Measurements from ENCODE around the gene B3GNT7.
A peak's percentile ranks its signal among the peaks of the same experiment; 100 is the strongest.

The B3GNT7 gene

DNA sequence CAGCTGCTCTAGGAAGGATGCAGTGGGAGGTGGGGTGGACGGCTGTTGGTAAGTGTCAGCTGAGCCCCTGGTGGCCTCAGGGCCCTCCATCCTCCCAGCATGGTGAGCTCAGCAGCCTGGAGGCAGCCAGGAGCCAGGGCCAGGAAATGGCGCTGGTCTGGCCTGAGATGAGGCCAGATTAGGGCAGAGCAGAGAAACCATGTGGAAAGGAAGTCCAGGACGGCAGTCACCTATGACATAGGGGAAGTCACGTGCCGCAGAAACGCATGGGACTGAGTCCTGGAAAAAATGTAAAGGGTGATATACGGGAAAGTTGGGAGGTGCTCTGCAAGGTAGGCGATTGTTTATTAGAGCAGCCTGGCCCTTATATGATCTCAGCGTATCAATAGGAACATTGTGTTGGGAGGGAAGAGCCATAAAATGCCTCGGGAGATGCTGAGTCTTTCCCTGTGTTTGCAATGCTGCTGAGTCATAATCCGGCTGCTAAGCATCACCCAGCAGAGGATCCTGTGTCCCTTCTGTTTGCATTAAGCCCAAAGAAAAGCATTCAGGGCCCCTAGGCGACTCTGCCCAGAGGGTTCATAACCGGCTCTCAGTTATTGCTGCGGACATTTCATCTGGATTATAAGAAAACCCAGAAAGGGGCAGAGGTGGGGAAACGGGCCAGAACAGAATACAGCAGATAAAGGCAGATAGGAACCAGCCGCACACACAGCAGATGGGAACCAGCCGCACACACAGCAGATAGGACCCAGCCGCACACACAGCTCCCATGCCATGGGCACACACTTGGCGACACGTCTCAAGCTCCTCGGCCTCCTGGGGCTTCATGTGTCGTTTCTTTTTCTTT lies 30.3 kb upstream of the B3GNT7 start:
- H3K27ac ChIP-seq (ENCODE audit: extremely low read depth, low read depth, low read length) = peak overlapping the region; percentile 25; the same call in 1 of the 2 replicates
- H3K36me3 ChIP-seq (ENCODE audit: control insufficient read depth in 2 of 2, insufficient read depth in 1 of 2, low read length in 2 of 2) = peaks cover 0 to 3% of the 10 kb centered on the region in 2 experiments; a peak in 1 of 3 replicates
- no peak overlapping the region for H3K4me3 ChIP-seq (ENCODE audit: low read depth, low read length)
- ChIA-PET CTCF (interaction anchor here (0.6 to 0.7 kb wide), 3 partner anchors 36 to 183 kb away, joined by 3 read pairs; no protein-coding TSS in a partner anchor), POLR2A (no interaction called here)
- 0 out of 2 replicates have a peak, but pooled peaks cover 3% of the 10 kb centered on the region for H3K4me1 ChIP-seq (ENCODE audit: control insufficient read depth, insufficient read depth, low read length)
- H3K9me3 ChIP-seq (ENCODE audit: control insufficient read depth, insufficient read depth, low read depth, low read length) = no peaks in the 10 kb centered on the region
- TF ChIP-seq ZNF132 (tag by site-specific recombination; IDR thresholded peaks at IDR 0.05; ENCODE audit: borderline replicate concordance) = no peak
- TF ChIP-seq, protein P1, sequence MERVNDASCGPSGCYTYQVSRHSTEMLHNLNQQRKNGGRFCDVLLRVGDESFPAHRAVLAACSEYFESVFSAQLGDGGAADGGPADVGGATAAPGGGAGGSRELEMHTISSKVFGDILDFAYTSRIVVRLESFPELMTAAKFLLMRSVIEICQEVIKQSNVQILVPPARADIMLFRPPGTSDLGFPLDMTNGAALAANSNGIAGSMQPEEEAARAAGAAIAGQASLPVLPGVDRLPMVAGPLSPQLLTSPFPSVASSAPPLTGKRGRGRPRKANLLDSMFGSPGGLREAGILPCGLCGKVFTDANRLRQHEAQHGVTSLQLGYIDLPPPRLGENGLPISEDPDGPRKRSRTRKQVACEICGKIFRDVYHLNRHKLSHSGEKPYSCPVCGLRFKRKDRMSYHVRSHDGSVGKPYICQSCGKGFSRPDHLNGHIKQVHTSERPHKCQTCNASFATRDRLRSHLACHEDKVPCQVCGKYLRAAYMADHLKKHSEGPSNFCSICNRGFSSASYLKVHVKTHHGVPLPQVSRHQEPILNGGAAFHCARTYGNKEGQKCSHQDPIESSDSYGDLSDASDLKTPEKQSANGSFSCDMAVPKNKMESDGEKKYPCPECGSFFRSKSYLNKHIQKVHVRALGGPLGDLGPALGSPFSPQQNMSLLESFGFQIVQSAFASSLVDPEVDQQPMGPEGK (tag by site-specific recombination; IDR thresholded peaks at IDR 0.05) = no peak
- no peak for TF ChIP-seq ZNF169 (tag by site-specific recombination; IDR thresholded peaks at IDR 0.05)
- TF ChIP-seq ZBTB8A (tag by site-specific recombination; IDR thresholded peaks at IDR 0.05) = peak; percentile 64
- TF ChIP-seq ZBTB21 (tag by site-specific recombination; IDR thresholded peaks at IDR 0.05) = peak; percentile 20; the same call in 1 of the 2 replicates
- TF ChIP-seq, protein P2, sequence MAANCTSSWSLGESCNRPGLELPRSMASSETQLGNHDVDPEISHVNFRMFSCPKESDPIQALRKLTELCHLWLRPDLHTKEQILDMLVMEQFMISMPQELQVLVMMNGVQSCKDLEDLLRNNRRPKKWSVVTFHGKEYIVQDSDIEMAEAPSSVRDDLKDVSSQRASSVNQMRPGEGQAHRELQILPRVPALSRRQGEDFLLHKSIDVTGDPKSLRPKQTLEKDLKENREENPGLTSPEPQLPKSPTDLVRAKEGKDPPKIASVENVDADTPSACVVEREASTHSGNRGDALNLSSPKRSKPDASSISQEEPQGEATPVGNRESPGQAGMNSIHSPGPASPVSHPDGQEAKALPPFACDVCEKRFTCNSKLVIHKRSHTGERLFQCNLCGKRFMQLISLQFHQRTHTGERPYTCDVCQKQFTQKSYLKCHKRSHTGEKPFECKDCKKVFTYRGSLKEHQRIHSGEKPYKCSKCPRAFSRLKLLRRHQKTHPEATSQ (tag by site-specific recombination; IDR thresholded peaks at IDR 0.05) = no peak
- no peak for TF ChIP-seq ZNF223 (tag by site-specific recombination; IDR thresholded peaks at IDR 0.05)
- TF ChIP-seq ZSCAN16 (tag by site-specific recombination; IDR thresholded peaks at IDR 0.05) = no peak
- TF ChIP-seq, protein P3, sequence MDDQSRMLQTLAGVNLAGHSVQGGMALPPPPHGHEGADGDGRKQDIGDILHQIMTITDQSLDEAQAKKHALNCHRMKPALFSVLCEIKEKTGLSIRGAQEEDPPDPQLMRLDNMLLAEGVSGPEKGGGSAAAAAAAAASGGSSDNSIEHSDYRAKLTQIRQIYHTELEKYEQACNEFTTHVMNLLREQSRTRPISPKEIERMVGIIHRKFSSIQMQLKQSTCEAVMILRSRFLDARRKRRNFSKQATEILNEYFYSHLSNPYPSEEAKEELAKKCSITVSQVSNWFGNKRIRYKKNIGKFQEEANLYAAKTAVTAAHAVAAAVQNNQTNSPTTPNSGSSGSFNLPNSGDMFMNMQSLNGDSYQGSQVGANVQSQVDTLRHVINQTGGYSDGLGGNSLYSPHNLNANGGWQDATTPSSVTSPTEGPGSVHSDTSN (CRISPR knock-in tag; IDR thresholded peaks at IDR 0.05) = no peak
- TF ChIP-seq KLF10 (tag by site-specific recombination; IDR thresholded peaks at IDR 0.05) = no peak
- TF ChIP-seq ZNF341 (tag by site-specific recombination; IDR thresholded peaks at IDR 0.05; ENCODE audit: low read depth) = peak; percentile 28; the same call in 1 of the 2 replicates
- peak; percentile 18; the same call in 1 of the 2 replicates for TF ChIP-seq TRIM28 (IDR thresholded peaks at IDR 0.05; ENCODE audit: borderline replicate concordance, low read length)
- TF ChIP-seq ZNF660 (tag by site-specific recombination; IDR thresholded peaks at IDR 0.05) = 0 out of 2 replicates have a peak, but pooled peaks have one; percentile 21
- TF ChIP-seq ZNF416 (tag by site-specific recombination; IDR thresholded peaks at IDR 0.05) = no peak
- TF ChIP-seq, protein P4, sequence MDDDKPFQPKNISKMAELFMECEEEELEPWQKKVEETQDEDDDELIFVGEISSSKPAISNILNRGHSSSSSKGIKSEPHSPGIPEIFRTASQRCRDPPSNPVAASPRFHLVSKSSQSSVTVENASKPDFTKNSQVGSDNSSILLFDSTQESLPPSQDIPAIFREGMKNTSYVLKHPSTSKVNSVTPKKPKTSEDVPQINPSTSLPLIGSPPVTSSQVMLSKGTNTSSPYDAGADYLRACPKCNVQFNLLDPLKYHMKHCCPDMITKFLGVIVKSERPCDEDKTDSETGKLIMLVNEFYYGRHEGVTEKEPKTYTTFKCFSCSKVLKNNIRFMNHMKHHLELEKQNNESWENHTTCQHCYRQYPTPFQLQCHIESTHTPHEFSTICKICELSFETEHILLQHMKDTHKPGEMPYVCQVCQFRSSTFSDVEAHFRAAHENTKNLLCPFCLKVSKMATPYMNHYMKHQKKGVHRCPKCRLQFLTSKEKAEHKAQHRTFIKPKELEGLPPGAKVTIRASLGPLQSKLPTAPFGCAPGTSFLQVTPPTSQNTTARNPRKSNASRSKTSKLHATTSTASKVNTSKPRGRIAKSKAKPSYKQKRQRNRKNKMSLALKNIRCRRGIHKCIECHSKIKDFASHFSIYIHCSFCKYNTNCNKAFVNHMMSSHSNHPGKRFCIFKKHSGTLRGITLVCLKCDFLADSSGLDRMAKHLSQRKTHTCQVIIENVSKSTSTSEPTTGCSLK (tag by site-specific recombination; IDR thresholded peaks at IDR 0.05) = no peak
- TF ChIP-seq, protein P5, sequence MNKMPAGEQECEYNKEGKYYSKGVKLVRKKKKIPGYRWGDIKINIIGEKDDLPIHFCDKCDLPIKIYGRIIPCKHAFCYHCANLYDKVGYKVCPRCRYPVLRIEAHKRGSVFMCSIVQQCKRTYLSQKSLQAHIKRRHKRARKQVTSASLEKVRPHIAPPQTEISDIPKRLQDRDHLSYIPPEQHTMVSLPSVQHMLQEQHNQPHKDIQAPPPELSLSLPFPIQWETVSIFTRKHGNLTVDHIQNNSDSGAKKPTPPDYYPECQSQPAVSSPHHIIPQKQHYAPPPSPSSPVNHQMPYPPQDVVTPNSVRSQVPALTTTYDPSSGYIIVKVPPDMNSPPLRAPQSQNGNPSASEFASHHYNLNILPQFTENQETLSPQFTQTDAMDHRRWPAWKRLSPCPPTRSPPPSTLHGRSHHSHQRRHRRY (tag by site-specific recombination; IDR thresholded peaks at IDR 0.05) = no peak
- TF ChIP-seq ZNF426 (tag by site-specific recombination; IDR thresholded peaks at IDR 0.05) = no peak
- TF ChIP-seq ZNF335 (tag by site-specific recombination; conservative IDR thresholded peaks at IDR 0.05) = peak; percentile 37
- TF ChIP-seq ZNF600 (tag by site-specific recombination; IDR thresholded peaks at IDR 0.05) = peak; percentile 87
- no peak for TF ChIP-seq PRDM1 (tag by site-specific recombination; IDR thresholded peaks at IDR 0.05)
- TF ChIP-seq, protein P6, sequence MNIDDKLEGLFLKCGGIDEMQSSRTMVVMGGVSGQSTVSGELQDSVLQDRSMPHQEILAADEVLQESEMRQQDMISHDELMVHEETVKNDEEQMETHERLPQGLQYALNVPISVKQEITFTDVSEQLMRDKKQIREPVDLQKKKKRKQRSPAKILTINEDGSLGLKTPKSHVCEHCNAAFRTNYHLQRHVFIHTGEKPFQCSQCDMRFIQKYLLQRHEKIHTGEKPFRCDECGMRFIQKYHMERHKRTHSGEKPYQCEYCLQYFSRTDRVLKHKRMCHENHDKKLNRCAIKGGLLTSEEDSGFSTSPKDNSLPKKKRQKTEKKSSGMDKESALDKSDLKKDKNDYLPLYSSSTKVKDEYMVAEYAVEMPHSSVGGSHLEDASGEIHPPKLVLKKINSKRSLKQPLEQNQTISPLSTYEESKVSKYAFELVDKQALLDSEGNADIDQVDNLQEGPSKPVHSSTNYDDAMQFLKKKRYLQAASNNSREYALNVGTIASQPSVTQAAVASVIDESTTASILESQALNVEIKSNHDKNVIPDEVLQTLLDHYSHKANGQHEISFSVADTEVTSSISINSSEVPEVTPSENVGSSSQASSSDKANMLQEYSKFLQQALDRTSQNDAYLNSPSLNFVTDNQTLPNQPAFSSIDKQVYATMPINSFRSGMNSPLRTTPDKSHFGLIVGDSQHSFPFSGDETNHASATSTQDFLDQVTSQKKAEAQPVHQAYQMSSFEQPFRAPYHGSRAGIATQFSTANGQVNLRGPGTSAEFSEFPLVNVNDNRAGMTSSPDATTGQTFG (tag by site-specific recombination; IDR thresholded peaks at IDR 0.05; ENCODE audit: borderline replicate concordance) = no peak
- no peak for TF ChIP-seq ZNF521 (tag by site-specific recombination; IDR thresholded peaks at IDR 0.05)
- TF ChIP-seq ZNF785 (tag by site-specific recombination; IDR thresholded peaks at IDR 0.05) = no peak

Measured in HEK293 (cell line).